H1 (cell line): ENCODE results near the gene KANSL1. TPM values are rescaled to one million over a fixed set of nuclear protein-coding genes. Genes with fewer than 3 reads are reported as not detected.

ENCODE experiments used
- CTCF ChIA-PET: fragments of 300-600 bp; sonication (Branson Sonifier 250); formaldehyde crosslinking; loops from one replicate; lab custom pipeline; 2021; ENCODE audit not compliant: partially characterized antibody; lab: Charles Lee
- POLR2A ChIA-PET: fragments of 300-600 bp; sonication (Branson Sonifier 250); formaldehyde crosslinking; loops from one replicate; lab custom pipeline; 2021; ENCODE audit warnings: inconsistent platforms; ENCODE audit not compliant: partially characterized antibody; lab: Charles Lee
- DNase-seq, 2 experiments: peaks; one replicate each; pipeline versions ENCODE4 v3.0.0 to v3.0.0-alpha.2; 2010 to 2022; ENCODE audit warnings: low spot score in 2 of 2, low read depth in 1 of 2, mixed read lengths in 1 of 2
- FAIRE-seq: peaks from 2 replicates; lab custom pipeline; 2011; peaks lifted over from hg19 to GRCh38; lab: Jason Lieb, UNC
- H2AFZ ChIP-seq: 2 replicates; pipeline ENCODE4 v1.8.1; 2012; ENCODE audit warnings: low read length, inconsistent platforms
- H2AK5ac ChIP-seq: 2 replicates; pipeline ENCODE4 v1.6.1; 2013; ENCODE audit warnings: low read depth, low read length
- H2BK120ac ChIP-seq: replicated peaks from 2 replicates; pipeline ENCODE3; 2013; ENCODE audit warnings: low read depth, low read length, inconsistent platforms
- H2BK12ac ChIP-seq: 2 replicates; pipeline ENCODE4 v1.6.1; 2013; ENCODE audit warnings: low read depth, low read length
- H2BK15ac ChIP-seq: 2 replicates; pipeline ENCODE4 v1.6.1; 2013; ENCODE audit warnings: low read length
- H2BK20ac ChIP-seq: 2 replicates; pipeline ENCODE4 v1.6.1; 2013; ENCODE audit warnings: low read length
- H2BK5ac ChIP-seq: 2 replicates; pipeline ENCODE4 v1.6.1; 2013; ENCODE audit warnings: low read depth, low read length
- H3K14ac ChIP-seq: 2 replicates; pipeline ENCODE4 v1.6.1; 2013; ENCODE audit warnings: inconsistent platforms; ENCODE audit not compliant: insufficient read length
- H3K18ac ChIP-seq: 2 replicates; pipeline ENCODE4 v1.6.1; 2013; ENCODE audit warnings: low read length; ENCODE audit errors: extremely low read depth
- H3K23ac ChIP-seq: 2 replicates; pipeline ENCODE4 v1.6.1; 2013; ENCODE audit warnings: inconsistent platforms; ENCODE audit not compliant: insufficient read length
- H3K23me2 ChIP-seq: 2 replicates; pipeline ENCODE4 v1.6.1; 2013; ENCODE audit warnings: low read depth, low read length
- H3K27ac ChIP-seq: 2 replicates; pipeline ENCODE4 v1.6.1; 2011; ENCODE audit warnings: low read depth, low read length, inconsistent platforms
- H3K27me3 ChIP-seq, 4 experiments: replicated peaks in 1 of 4; 1 replicate in 1 of 4; 2 replicates in 3 of 4; pipeline versions ENCODE4 v1.6.1 to v1.8.1; 2011 to 2013; ENCODE audit warnings: low read length in 3 of 4, mild to moderate bottlenecking in 3 of 4, inconsistent platforms in 2 of 4, mixed read lengths in 2 of 4, moderate library complexity in 1 of 4; ENCODE audit not compliant: control insufficient read depth in 3 of 4, insufficient read depth in 3 of 4; ENCODE audit errors: extremely low read depth in 1 of 4
- H3K36me3 ChIP-seq, 4 experiments: 2 replicates each; pipeline versions ENCODE4 v1.6.1 to v1.8.1; 2011 to 2013; ENCODE audit warnings: mild to moderate bottlenecking in 4 of 4, low read length in 3 of 4, moderate library complexity in 2 of 4, control low read depth in 1 of 4, inconsistent platforms in 1 of 4; ENCODE audit not compliant: insufficient read depth in 4 of 4, control insufficient read depth in 2 of 4
- H3K4ac ChIP-seq: replicated peaks from 2 replicates; pipeline ENCODE3; 2013; ENCODE audit warnings: low read length, low read depth, mixed read lengths, inconsistent platforms; ENCODE audit not compliant: insufficient read length
- H3K4me1 ChIP-seq, 4 experiments: replicated peaks in 1 of 4; 1 replicate in 1 of 4; 2 replicates in 3 of 4; pipeline versions ENCODE4 v1.6.1 to v1.8.1; 2011 to 2013; ENCODE audit warnings: low read length in 3 of 4, inconsistent platforms in 2 of 4, mixed read lengths in 1 of 4; ENCODE audit not compliant: insufficient read depth in 4 of 4, control insufficient read depth in 3 of 4
- H3K4me2 ChIP-seq, 2 experiments: 2 replicates each; pipeline versions ENCODE4 v1.6.1 to v1.8.1; 2011 to 2013; ENCODE audit warnings: low read depth in 2 of 2, low read length in 2 of 2, control low read depth in 1 of 2, inconsistent platforms in 1 of 2, mild to moderate bottlenecking in 1 of 2; ENCODE audit not compliant: insufficient read depth in 1 of 2
- H3K4me3 ChIP-seq, 4 experiments: fragments of 200-600, 300-600 bp in 1 of 4; sonication (generic), shearing (Covaris generic), sonication (Bioruptor Twin) in 1 of 4; 2 replicates each; pipeline versions ENCODE4 v1.5.1 to v1.8.1; 2011 to 2016; ENCODE audit warnings: low read length in 4 of 4, low read depth in 3 of 4, control low read depth in 2 of 4, inconsistent platforms in 2 of 4, mild to moderate bottlenecking in 2 of 4, mixed read lengths in 1 of 4, moderate library complexity in 1 of 4; ENCODE audit not compliant: insufficient read depth in 2 of 4; ENCODE audit errors: extremely low read depth in 1 of 4
- H3K56ac ChIP-seq: replicated peaks from 2 replicates; pipeline ENCODE3; 2013; ENCODE audit warnings: low read depth, mild to moderate bottlenecking, mixed read lengths, low read length, inconsistent platforms; ENCODE audit not compliant: insufficient read length
- H3K79me1 ChIP-seq: 2 replicates; pipeline ENCODE4 v1.6.1; 2013; ENCODE audit warnings: low read depth, low read length, control low read depth
- H3K79me2 ChIP-seq, 2 experiments: 2 replicates each; pipeline versions ENCODE4 v1.6.1 to v1.8.1; 2012 to 2013; ENCODE audit warnings: low read length in 2 of 2, mild to moderate bottlenecking in 2 of 2, inconsistent platforms in 1 of 2; ENCODE audit not compliant: insufficient read depth in 2 of 2, control insufficient read depth in 1 of 2
- H3K9ac ChIP-seq, 4 experiments: replicated peaks in 1 of 4; 1 replicate in 1 of 4; 2 replicates in 3 of 4; pipeline versions ENCODE4 v1.6.1 to v1.8.1; 2011 to 2013; ENCODE audit warnings: low read depth in 3 of 4, low read length in 3 of 4, control low read depth in 2 of 4, mild to moderate bottlenecking in 2 of 4, moderate library complexity in 2 of 4, inconsistent platforms in 1 of 4; ENCODE audit errors: extremely low read depth in 1 of 4
- H3K9me3 ChIP-seq, 2 experiments: 2 replicates each; pipeline versions ENCODE4 v1.6.1 to v1.8.1; 2012 to 2013; ENCODE audit warnings: mild to moderate bottlenecking in 2 of 2, moderate library complexity in 2 of 2, control low read depth in 1 of 2, inconsistent platforms in 1 of 2, low read depth in 1 of 2, low read length in 1 of 2, mixed read lengths in 1 of 2; ENCODE audit not compliant: insufficient read depth in 2 of 2
- H4K20me1 ChIP-seq, 2 experiments: replicated peaks in 1 of 2; 2 replicates each; pipeline versions ENCODE3 to v1.8.1; 2011 to 2013; ENCODE audit warnings: inconsistent platforms in 2 of 2, low read length in 2 of 2, mild to moderate bottlenecking in 1 of 2; ENCODE audit not compliant: insufficient read depth in 2 of 2, control insufficient read depth in 1 of 2
- H4K5ac ChIP-seq: 2 replicates; pipeline ENCODE4 v1.6.1; 2013; ENCODE audit warnings: low read length, low read depth, mixed read lengths, inconsistent platforms; ENCODE audit not compliant: insufficient read length
- H4K8ac ChIP-seq: 2 replicates; pipeline ENCODE4 v1.8.0; 2013; ENCODE audit warnings: mild to moderate bottlenecking, moderate library complexity, low read length, inconsistent platforms; ENCODE audit not compliant: insufficient read depth; ENCODE audit errors: extremely low read depth
- H4K91ac ChIP-seq: replicated peaks from 2 replicates; pipeline ENCODE3; 2013; ENCODE audit warnings: low read length, mixed read lengths, inconsistent platforms; ENCODE audit not compliant: insufficient read length
- KDM5A ChIP-seq: fragments of 200-600 bp; IDR thresholded peaks from 2 replicates; pipeline ENCODE4 v1.7.1; 2012; ENCODE audit warnings: mild to moderate bottlenecking, low read length, inconsistent platforms, mixed read lengths
- RNF2 ChIP-seq: fragments of 200-900, 300-1000 bp; sonication (generic); IDR thresholded peaks from 2 replicates; pipeline ENCODE4 v1.7.1; 2016; ENCODE audit warnings: borderline replicate concordance, low read depth, mild to moderate bottlenecking, antibody characterized with exemption, low read length; ENCODE audit not compliant: poor library complexity, severe bottlenecking; ENCODE audit errors: missing control alignments
- TCF12 ChIP-seq: IDR thresholded peaks from 2 replicates; pipeline ENCODE4 v1.6.1; 2011; ENCODE audit warnings: low read depth, mild to moderate bottlenecking, low read length
- TEAD4 ChIP-seq: IDR thresholded peaks from 2 replicates; pipeline ENCODE4 v1.6.1; 2012; ENCODE audit warnings: low read depth, low read length, inconsistent platforms, mixed read lengths
- ZNF274 ChIP-seq: IDR thresholded peaks from 2 replicates; pipeline ENCODE4 v1.7.0; 2012; ENCODE audit warnings: low read length, borderline replicate concordance; ENCODE audit errors: extremely low read depth
- WGBS, 2 experiments: shearing (Covaris generic) in 1 of 2; methylation state at CpG; one replicate each; pipeline versions ENCODE4 v1.1.6 to v1.1.7; 2013 to 2015; ENCODE audit warnings: low lambda C conversion rate in 2 of 2, mixed read lengths in 2 of 2, inconsistent platforms in 1 of 2, low coverage in 1 of 2, missing lambda C conversion rate in 1 of 2; ENCODE audit not compliant: insufficient replicate concordance in 2 of 2, insufficient coverage in 1 of 2, insufficient read length in 1 of 2; ENCODE audit errors: extremely low coverage in 1 of 2, missing lambda C conversion rate in 1 of 2; 5-methylcytosine and 5-hydroxymethylcytosine counted together
- polyA plus RNA-seq, 7 experiments: library from polyadenylated mRNA; depleted of rRNA in 3 of 7; stranded (reverse) in 5 of 7; unstranded in 2 of 7; fragments of >200 nt in 5 of 7; fragments of 200-250 nt in 2 of 7; gene quantifications; 1 replicate in 5 of 7; 2 replicates in 1 of 7; 4 replicates in 1 of 7; pipeline versions ENCODE4 v1.2.1 to v1.2.3, GENCODE V29; 2011 to 2013; ENCODE audit warnings: missing spikeins in 2 of 7, mixed read lengths in 2 of 7
- total RNA-seq: library from RNA; stranded (reverse); fragmentation: NEBNext Ultra II Directional; extraction: Animal tissue kit (Norgen Biotek cat#: 25700); gene quantifications from 2 replicates; pipeline ENCODE4 v1.2.1, GENCODE V29; 2021

Gene KANSL1
- total and polyA plus RNA-seq, 2 of the 8 experiments (the other 6 are each of a cell fraction or from before 2014, with no cell fraction given), result 34.0 to 128 TPM

- H3K9ac ChIP-seq, result no peak overlapping the region
- H3K36me3 ChIP-seq, result peaks cover 9 to 15% (median 11%) of the 10 kb centered on the region in 4 experiments
- no peaks in the 10 kb centered on the region for H3K23me2 ChIP-seq
- no peak overlapping the region for H4K5ac ChIP-seq
- no peak overlapping the region for H3K14ac ChIP-seq
- CTCF ChIA-PET, result interaction anchor here (0.6 to 10.0 kb wide), 10 partner anchors 9 to 709 kb away, joined by 3 to 80 read pairs (median 4); partner anchors contain the start of gene KANSL1
- no peak overlapping the region for H4K8ac ChIP-seq
- H3K27ac ChIP-seq, result no peak overlapping the region
- peaks cover 9 to 23% (median 15%) of the 10 kb centered on the region in 4 experiments for H3K4me1 ChIP-seq
- no peaks in the 10 kb centered on the region for H3K9me3 ChIP-seq
- no peak for FAIRE-seq
- no peak for DNase-seq
- H3K4me2 ChIP-seq, result no peak overlapping the region
- no peak overlapping the region for H2BK5ac ChIP-seq
- H3K4me3 ChIP-seq, result no peak overlapping the region
- H3K27me3 ChIP-seq, result no peaks in the 10 kb centered on the region
- WGBS, 2 experiments, result 37% methylated on average over 1 of the region's 1 CpG; no CpG with 5 or more reads in 1 of the 2 experiments
- TF ChIP-seq TCF12 (no peak), KDM5A (no peak), ZNF274 (no peak), TEAD4 (no peak), RNF2 (no peak)
- H2AK5ac ChIP-seq, result no peak overlapping the region
- H2AFZ ChIP-seq, result no peak overlapping the region
- H2BK15ac ChIP-seq, result no peak overlapping the region
- H2BK20ac ChIP-seq, result no peak overlapping the region
- H2BK12ac ChIP-seq, result no peak overlapping the region
- H3K18ac ChIP-seq, result no peak overlapping the region
- H4K91ac ChIP-seq, result no peak overlapping the region
- H2BK120ac ChIP-seq, result no peak overlapping the region
- H3K79me1 ChIP-seq, result peaks cover 17% of the 10 kb centered on the region
- POLR2A ChIA-PET, result interaction anchor here (0.6 to 18.1 kb wide), 10 partner anchors 8 to 67 kb away, joined by 3 to 208 read pairs (median 6); partner anchors contain the start of gene KANSL1
- H3K23ac ChIP-seq, result peak overlapping the region; percentile 5
- H3K56ac ChIP-seq, result no peak overlapping the region
- peaks cover 53 to 76% of the 10 kb centered on the region in 2 experiments for H4K20me1 ChIP-seq
- no peak overlapping the region for H3K4ac ChIP-seq
- H3K79me2 ChIP-seq, result peaks cover 92 to 100% of the 10 kb centered on the region in 2 experiments
Measured at GRCh38 chr17:46175891-46176290, 17.3 kb downstream of the KANSL1 start.
